ENCODE measurements around the gene TMEM151B. TPM values are rescaled to one million over a fixed set of nuclear protein-coding genes. Genes with fewer than 3 reads are reported as not detected.

Gene TMEM151B
- total RNA-seq, 1 experiment from 2014 or later = not detected

GRCh38 chr6:44327096-44327495 is 56.8 kb downstream of the TMEM151B start:
- Histone ChIP-seq H3K9ac (ENCODE audit: low read length) (no peak overlapping the region), H2AFZ (ENCODE audit: low read depth, low read length, poor library complexity, severe bottlenecking) (no peak overlapping the region), H3K9me3 (ENCODE audit: control insufficient read depth in 1 of 2, insufficient read depth in 1 of 2, low read depth in 1 of 2, low read length in 2 of 2) (no peaks in the 10 kb centered on the region), H3K27me3 (ENCODE audit: insufficient read depth, low read length) (peaks cover 10% of the 10 kb centered on the region; the same call in 1 of the 2 replicates), H3K27ac (ENCODE audit: low read depth, low read length) (no peak overlapping the region), H3K79me2 (ENCODE audit: insufficient read depth, low read length) (no peaks in the 10 kb centered on the region), H3K4me3 (replicated peaks in 1 of 2; ENCODE audit: low read depth in 1 of 2, low read length in 2 of 2) (no peak overlapping the region), H3K4me2 (ENCODE audit: low read length) (no peak overlapping the region), H3K9me2 (ENCODE audit: insufficient read depth) (no peaks in the 10 kb centered on the region), H4K20me1 (ENCODE audit: insufficient read depth) (no peaks in the 10 kb centered on the region), H3K4me1 (ENCODE audit: control insufficient read depth in 1 of 2, insufficient read depth in 2 of 2, low read length in 2 of 2) (no peaks in the 10 kb centered on the region), H3K36me3 (ENCODE audit: control insufficient read depth in 1 of 2, insufficient read depth in 2 of 2, low read length in 2 of 2) (no peaks in the 10 kb centered on the region)
- intact Hi-C loops (cut with micrococcal nuclease) = no loop called here
- ChIA-PET CTCF (interaction anchor here (1.0 kb wide), 1 partner anchor 14 kb away, joined by 5 read pairs; the partner anchor contains the start of gene AARS2), RAD21 (ENCODE audit: low non-redundant PET in 1 of 2, low total read pairs in 2 of 2, uncharacterized antibody in 2 of 2, unreplicated experiment in 2 of 2) (no interaction called here), POLR2A (no interaction called here)
- ATAC-seq (no peak), DNase-seq (ENCODE audit: low read depth, low spot score) (no peak)
- BruUV-seq (replicated peaks) = no TSS peak
- no peak for TF ChIP-seq SIN3A (IDR thresholded peaks at IDR 0.05; ENCODE audit: low read depth)
- TF ChIP-seq ZBTB33 (IDR thresholded peaks at IDR 0.05; ENCODE audit: extremely low read depth, insufficient replicate concordance, low read length) = no peak
- no peak for TF ChIP-seq EZH2 (IDR thresholded peaks at IDR 0.05)
- no peak for TF ChIP-seq POLR2A (IDR thresholded peaks at IDR 0.05; ENCODE audit: borderline replicate concordance, extremely low read depth, insufficient read depth, insufficient read length)
- TF ChIP-seq ZFX (IDR thresholded peaks at IDR 0.05) = no peak
- no peak for TF ChIP-seq CEBPB (IDR thresholded peaks at IDR 0.05; ENCODE audit: low read depth)
- TF ChIP-seq ELF1 (IDR thresholded peaks at IDR 0.05; ENCODE audit: borderline replicate concordance, low read depth) = no peak
- no peak for TF ChIP-seq TCF7L2 (IDR thresholded peaks at IDR 0.05; ENCODE audit: borderline replicate concordance, extremely low read depth, insufficient read depth, insufficient read length)
- TF ChIP-seq POLR2AphosphoS5 (IDR thresholded peaks at IDR 0.05; ENCODE audit: low read depth, low read length) = no peak
- no peak for TF ChIP-seq SRF (IDR thresholded peaks at IDR 0.05; ENCODE audit: low read depth)
- TF ChIP-seq REST (IDR thresholded peaks at IDR 0.05; ENCODE audit: low read depth) = no peak
- no peak for TF ChIP-seq EZH2phosphoT487 (IDR thresholded peaks at IDR 0.05; ENCODE audit: borderline replicate concordance)
- no peak for TF ChIP-seq CTCF (IDR thresholded peaks at IDR 0.05 in 2 of 3, conservative IDR thresholded peaks at IDR 0.05 in 1 of 3; ENCODE audit: borderline replicate concordance in 1 of 3, insufficient read depth in 1 of 3, low read depth in 2 of 3, low read length in 2 of 3)
- TF ChIP-seq RAD21 (IDR thresholded peaks at IDR 0.05; ENCODE audit: low read depth) = no peak

Measured in HCT116 (cell line).